SJCRH30 (cell line): ENCODE results near the gene GRB2. TPM values are rescaled to one million over a fixed set of nuclear protein-coding genes. Genes with fewer than 3 reads are reported as not detected.
A peak's percentile ranks its signal among the peaks of the same experiment; 100 is the strongest.
"Not testable (repeated sequence)": the region's sequence is repeated elsewhere in the genome, so short reads cannot be mapped to it uniquely, and the experiment has no call there.

ENCODE experiments used
- DNase-seq, 2 experiments: peaks; one replicate each; pipeline ENCODE4 v3.0.0-alpha.2; 2015 to 2020
- H3K27ac ChIP-seq: fragments of 250-450 bp; sonication (Bioruptor Pico); 2 replicates; pipeline ENCODE4 v1.5.1; 2020; ENCODE audit warnings: mild to moderate bottlenecking, moderate library complexity
- H3K27me3 ChIP-seq: fragments of 250-450 bp; sonication (Bioruptor Pico); 2 replicates; pipeline ENCODE4 v1.5.1; 2020; ENCODE audit warnings: mild to moderate bottlenecking, moderate library complexity
- H3K36me3 ChIP-seq: fragments of 250-450 bp; sonication (Bioruptor Pico); 2 replicates; pipeline ENCODE4 v1.5.1; 2020; ENCODE audit warnings: mild to moderate bottlenecking, moderate library complexity
- H3K4me1 ChIP-seq: fragments of 250-450 bp; sonication (Bioruptor Pico); 2 replicates; pipeline ENCODE4 v1.5.1; 2020; ENCODE audit warnings: mild to moderate bottlenecking, moderate library complexity
- H3K4me3 ChIP-seq: fragments of 250-450 bp; sonication (Bioruptor Pico); 2 replicates; pipeline ENCODE4 v1.5.1; 2020; ENCODE audit warnings: mild to moderate bottlenecking, moderate library complexity
- H3K9me3 ChIP-seq: fragments of 250-450 bp; sonication (Bioruptor Pico); replicated peaks from 2 replicates; pipeline ENCODE4 v1.5.1; 2020; ENCODE audit warnings: mild to moderate bottlenecking, moderate library complexity
- total RNA-seq: library from RNA; depleted of rRNA; stranded (reverse); fragments of >200 nt; shearing (Covaris generic); gene quantifications from 2 replicates; pipeline ENCODE4 v1.2.3, GENCODE V29; 2014

Gene GRB2
- total RNA-seq, 1 experiment from 2014 or later: 91.8 TPM

DNA sequence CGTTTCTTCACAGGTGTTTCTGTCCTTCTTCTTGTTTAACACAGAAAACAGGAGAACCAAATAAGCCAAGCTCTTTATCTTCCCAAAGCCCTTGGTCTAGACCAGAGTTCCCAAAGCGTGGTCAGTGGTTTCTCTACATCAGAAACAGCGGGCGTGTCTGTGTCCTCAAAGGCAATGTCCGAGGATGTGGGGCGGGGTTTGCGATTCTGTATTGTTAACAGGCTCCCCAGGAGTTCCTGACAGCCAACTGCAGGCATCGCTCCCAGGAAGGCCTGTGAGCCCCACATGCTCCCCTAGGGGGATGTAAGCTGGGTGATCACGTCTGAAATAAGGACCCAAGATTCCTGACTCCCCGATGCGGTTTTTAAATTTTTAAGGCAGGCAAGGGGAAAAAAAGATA, 87.8 kb downstream of the GRB2 start:
- Histone ChIP-seq H3K27ac (no peak overlapping the region), H3K4me3 (no peak overlapping the region), H3K4me1 (no peaks in the 10 kb centered on the region), H3K9me3 (no peaks in the 10 kb centered on the region), H3K36me3 (peaks cover 14% of the 10 kb centered on the region), H3K27me3 (no peaks in the 10 kb centered on the region)
- peak in 1 of 2 experiments; percentile 32 for DNase-seq

DNA sequence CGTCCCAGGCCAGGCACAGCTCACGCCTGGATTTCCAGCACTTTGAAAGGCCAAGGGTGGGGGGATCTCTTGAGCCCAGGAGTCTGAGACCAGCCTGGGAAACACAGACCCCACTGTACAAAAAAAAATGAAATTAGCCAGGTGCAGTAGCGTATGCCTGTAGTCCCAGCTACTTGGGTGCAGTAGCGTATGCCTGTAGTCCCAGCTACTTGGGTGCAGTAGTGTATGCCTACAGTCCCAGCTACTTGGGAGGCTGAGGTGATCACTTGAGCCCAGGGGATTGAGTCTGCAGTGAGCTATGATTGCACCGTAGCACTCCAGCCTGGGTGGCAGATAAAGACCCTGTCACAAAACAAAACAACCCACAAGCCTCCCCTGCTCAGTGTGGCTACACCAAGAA, 89.2 kb downstream of the GRB2 start:
- H3K4me3 ChIP-seq: no peak overlapping the region
- peaks cover 7% of the 10 kb centered on the region for H3K36me3 ChIP-seq
- no peak for DNase-seq
- H3K9me3 ChIP-seq: no peaks in the 10 kb centered on the region
- no peaks in the 10 kb centered on the region for H3K4me1 ChIP-seq
- H3K27me3 ChIP-seq: no peaks in the 10 kb centered on the region
- H3K27ac ChIP-seq: no peak overlapping the region

DNA sequence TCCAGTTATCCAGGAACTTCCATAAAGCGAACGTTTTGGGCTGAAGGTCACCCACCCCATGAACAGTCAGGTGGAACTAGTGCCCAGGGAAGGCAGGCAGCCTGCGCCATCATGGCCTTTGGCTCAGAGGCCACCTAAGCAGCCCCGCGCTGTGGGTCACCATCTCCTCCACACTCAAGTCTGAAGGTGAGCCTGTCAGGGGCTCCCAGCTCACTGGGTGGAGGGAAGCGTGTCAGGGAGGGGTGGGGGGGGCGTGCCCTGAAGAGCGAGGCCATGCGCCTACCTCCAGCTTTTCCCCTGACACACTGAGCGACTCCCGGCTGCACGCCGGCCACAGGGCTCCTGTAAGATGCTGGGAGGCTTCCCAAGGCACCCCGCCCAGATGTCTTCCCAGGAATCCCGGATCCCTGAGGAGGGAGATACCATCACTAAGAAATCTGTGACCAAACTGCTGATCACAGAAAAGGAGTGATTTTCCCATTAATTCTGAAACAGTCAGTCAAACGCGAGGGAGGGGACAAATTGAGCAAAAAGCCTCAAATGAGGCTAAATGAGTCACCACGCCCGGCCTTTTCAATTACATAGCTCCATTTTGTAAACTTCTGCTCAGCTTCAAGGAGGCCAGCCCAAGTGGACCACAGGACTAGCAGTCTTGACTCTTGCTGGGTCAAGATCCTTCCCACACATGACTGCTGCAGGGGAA, 89.8 kb downstream of the GRB2 start:
- Histone ChIP-seq H3K4me1 (no peaks in the 10 kb centered on the region), H3K36me3 (peaks cover 4% of the 10 kb centered on the region), H3K27ac (no peak overlapping the region), H3K27me3 (no peaks in the 10 kb centered on the region), H3K9me3 (no peaks in the 10 kb centered on the region), H3K4me3 (no peak overlapping the region)
- no peak for DNase-seq

DNA sequence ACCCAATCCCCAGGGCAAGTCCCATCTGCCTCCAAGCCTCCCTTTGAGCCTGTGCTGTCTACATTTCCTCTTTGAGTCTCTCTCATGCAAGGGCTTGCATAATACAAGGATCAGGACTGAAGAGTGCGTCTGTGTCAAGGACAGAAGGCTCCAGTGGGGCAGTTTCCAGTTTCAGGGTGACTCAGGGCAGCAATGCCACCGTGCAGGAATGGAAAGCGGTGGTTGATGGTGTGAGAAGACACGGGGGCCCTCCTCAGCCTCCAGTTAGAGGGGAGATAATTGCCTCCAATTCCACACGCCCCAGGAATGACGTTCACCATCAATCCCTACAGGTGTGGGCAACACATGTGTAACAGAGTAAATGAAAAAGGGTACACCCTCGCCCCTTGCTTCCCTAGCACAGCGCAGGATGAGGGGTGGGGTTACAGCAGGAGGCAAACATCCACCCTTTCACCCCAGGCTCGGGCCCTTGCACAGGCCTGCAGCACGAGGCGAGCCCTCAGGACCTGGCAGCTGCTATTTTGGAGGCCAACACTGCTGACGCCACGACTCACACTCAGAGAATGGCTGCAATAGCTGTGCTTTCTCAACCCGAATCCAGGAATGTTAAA, 91.4 kb downstream of the GRB2 start:
- peak; percentile 29 for DNase-seq
- no peaks in the 10 kb centered on the region for H3K27me3 ChIP-seq
- 0 out of 2 replicates have a peak, but pooled peaks cover 2% of the 10 kb centered on the region for H3K36me3 ChIP-seq
- no peak overlapping the region for H3K27ac ChIP-seq
- H3K4me3 ChIP-seq: no peak overlapping the region
- H3K9me3 ChIP-seq: no peaks in the 10 kb centered on the region
- no peaks in the 10 kb centered on the region for H3K4me1 ChIP-seq

DNA sequence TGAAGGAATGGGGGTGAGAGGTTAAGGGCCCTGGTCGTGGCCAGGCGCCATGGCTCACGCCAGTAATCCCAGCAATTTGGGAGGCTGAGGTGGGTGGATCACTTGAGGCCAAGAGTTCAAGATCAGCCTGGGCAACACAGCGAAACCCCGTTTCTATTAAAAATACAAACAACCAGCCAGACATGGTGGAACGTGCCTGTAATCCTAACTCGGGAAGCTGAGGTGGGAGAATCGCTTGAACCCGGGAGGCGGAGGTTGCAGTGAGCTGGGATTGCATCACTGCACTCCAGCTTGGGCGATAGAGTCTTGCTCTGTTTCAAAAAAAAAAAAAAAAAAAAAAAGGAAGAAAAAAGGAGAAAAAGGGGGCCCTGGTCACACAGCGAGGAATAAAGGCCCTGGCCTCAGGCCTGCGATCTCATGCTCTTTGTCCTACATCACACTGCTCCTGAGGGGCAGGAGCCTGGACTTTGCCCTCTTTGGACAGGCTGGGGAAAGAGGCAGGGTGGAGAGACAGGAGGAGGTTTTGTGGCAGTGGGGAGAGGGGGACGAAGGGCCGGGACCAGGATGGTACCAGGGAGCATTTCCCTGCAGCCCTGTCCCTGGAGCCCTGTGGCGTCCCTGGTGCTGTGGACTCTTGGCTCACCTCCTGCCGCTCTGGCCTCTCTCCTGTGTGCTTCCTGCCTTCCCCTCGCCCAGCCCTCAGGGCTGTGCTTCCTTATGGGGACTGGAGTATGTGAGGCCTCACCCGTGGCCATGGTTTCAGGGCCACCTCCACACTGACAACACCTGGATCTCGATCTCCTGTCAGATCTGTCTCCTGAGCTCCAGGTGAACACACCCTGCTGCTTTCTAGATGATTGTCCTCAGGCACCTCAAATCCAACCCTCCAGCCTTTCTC, 96.5 kb downstream of the GRB2 start:
- Histone ChIP-seq H3K27me3 (no peaks in the 10 kb centered on the region), H3K4me3 (no peak overlapping the region), H3K4me1 (no peaks in the 10 kb centered on the region), H3K9me3 (no peaks in the 10 kb centered on the region), H3K36me3 (no peaks in the 10 kb centered on the region), H3K27ac (no peak overlapping the region)
- no peak for DNase-seq

DNA sequence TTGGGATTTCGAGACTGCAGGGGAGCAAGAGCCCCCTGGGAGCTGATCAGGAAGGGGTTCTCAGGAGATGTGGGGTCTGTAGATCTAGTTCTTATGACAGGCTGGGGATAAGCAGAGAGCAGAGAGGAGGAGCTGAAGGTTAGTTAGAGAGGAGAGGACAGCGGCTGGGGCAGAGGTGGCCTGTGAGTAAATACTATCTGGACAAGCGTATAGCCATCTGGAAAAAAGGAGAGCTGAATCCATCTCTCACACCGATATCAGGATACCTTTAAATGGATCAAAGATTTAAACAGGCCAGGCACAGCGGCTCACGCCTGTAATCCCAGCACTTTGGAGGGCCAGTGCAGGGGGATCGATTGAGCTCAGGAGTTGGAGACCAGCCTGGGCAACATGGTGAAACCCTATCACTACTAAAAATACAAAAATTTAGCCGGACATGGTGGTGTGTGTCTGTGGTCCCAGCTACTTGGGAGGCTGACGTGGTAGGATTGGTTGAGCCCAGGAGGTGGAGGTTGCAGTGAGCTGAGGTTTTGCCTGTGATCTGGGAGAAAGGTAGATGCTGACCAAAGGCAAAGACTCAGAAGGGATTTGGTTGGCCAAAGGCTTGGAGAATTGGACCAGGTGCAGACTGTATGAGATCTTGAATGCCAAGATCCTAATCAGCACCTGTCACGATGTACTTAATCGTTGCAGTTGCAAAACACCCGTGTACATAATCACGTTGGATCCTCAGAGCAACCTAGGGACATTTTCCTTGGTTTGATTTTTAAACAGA, 97.3 kb downstream of the GRB2 start:
- Histone ChIP-seq H3K4me3 (no peak overlapping the region), H3K27me3 (no peaks in the 10 kb centered on the region), H3K36me3 (no peaks in the 10 kb centered on the region), H3K27ac (no peak overlapping the region), H3K4me1 (no peaks in the 10 kb centered on the region), H3K9me3 (no peaks in the 10 kb centered on the region)
- DNase-seq: no peak

DNA sequence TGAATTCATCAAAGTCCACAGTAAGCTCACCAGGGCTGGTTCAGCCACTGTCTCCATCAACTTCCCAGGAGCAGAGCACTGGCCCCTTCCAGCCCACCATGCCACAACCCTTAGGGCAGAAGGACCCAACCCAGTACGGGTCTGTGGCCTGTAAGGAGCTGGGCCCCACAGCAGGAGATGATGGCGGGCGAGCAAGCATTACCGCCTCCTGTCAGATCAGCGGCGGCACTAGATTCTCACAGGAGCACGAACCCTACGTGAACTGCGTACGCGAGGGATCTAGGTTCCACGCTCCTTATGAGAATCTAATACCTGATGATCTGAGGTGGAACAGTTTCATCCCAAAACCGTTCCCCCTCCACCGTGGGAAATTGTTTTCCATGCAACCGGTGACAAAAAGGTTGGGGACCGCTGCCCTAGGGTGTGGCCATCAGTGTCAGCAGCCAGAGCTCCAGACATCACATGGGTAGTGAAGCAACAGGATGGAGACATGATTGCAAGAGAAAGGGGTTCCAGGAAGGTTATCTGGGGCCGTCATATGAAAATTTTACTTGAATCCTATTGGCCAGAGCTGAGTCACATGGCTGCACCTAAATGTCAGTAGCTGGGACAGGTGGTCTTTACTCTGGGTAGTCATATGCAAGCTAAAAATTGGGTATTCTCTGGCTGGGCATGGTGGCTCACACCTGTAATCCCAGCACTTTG, 103.8 kb downstream of the GRB2 start:
- Histone ChIP-seq H3K27ac (no peak overlapping the region), H3K36me3 (no peaks in the 10 kb centered on the region), H3K4me1 (no peaks in the 10 kb centered on the region), H3K9me3 (no peaks in the 10 kb centered on the region), H3K27me3 (no peaks in the 10 kb centered on the region), H3K4me3 (no peak overlapping the region)
- no peak for DNase-seq

DNA sequence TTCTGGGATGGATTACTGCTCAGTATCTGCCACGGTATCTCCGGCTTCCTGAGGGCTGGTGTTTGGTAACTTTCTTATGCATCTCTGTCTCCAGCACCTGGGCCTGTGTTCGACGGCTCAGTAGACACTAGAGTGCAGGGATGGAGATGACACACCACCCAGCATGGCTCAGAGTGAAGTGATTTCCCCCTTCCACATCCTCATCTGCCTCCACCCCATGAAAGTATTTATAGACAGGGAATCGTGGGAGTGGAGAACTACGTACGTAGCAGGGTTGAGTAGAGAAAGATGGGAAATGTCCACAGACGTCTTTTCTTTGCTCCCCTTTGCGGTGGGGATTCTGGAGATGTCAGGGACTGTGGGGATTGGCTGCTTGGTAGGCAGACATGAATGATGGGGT, 104.4 kb downstream of the GRB2 start:
- Histone ChIP-seq H3K36me3 (no peaks in the 10 kb centered on the region), H3K27ac (no peak overlapping the region), H3K27me3 (no peaks in the 10 kb centered on the region), H3K4me1 (no peaks in the 10 kb centered on the region), H3K9me3 (no peaks in the 10 kb centered on the region), H3K4me3 (no peak overlapping the region)
- DNase-seq: no peak

DNA sequence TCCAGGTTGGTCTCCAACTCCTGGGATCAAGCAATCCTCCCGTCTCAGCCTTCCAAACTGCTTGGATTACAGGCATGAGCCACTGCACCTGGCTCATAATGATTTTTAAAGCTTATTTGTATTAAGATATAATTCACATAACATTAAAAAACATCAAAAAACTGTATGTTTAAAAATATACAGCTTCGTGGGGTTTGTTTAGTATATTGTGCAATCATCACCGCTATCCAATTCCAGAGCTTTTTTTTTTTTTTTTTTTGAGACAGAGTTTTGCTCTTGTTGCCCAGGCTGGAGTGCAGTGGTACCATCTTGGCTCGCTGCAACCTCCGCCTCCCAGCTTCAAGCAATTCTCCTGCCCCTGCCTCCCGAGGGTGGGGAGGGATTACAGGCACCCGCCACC, 105.2 kb downstream of the GRB2 start:
- H3K36me3 ChIP-seq: no peaks in the 10 kb centered on the region

DNA sequence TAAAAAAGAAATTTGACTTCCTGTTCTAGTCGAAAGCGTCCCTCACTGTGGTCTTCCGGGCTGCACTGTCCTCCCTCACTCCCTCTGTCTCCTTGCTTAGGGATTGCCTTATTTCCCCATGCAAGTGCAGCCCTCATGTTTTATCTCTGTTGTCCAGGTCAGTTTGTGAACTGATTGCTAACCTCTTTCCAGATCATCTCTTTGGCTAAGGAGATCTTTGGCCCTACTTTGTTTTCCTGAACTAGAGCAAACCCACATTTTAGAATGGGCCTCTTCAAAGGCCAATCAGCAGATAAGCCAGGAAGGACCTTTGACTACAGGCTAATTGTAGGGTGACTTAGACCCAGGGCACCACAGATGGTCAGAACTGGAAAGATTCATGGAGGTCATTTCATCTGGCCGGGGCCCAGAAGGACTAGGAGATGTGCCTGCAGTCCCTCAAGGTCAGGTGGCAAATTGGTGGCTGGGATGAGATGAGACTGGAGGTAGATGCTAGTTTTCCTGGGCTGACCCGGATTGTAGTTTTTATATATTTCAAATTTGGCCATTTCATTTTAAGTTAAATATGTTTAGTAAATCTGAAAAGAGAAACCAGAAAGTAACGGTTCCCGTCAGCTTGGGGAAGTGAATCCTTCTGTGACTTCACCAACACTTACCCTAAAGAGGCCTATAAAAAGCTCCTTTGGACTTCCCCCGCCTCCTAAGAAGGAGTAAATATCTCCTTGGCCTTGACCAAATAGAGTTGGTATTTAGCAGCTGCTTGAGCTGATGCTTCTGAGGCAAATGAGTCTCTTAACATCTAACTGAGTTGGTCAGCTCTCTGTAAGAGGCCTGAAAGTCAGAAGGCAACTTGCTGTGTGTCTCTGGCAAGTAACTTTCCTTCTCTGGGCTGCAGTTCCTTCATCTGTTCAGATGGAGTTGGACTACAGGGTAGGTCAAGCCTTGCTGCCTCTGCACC, 110.0 kb downstream of the GRB2 start:
- Histone ChIP-seq H3K27ac (no peak overlapping the region), H3K4me1 (no peaks in the 10 kb centered on the region), H3K9me3 (no peaks in the 10 kb centered on the region), H3K4me3 (no peak overlapping the region), H3K36me3 (no peaks in the 10 kb centered on the region), H3K27me3 (no peaks in the 10 kb centered on the region)
- no peak for DNase-seq

More for the DNA sequence above, 105.2 kb downstream of the GRB2 start:
- H3K27ac ChIP-seq: no peak overlapping the region
- H3K9me3 ChIP-seq: no peaks in the 10 kb centered on the region
- no peak for DNase-seq
- H3K4me1 ChIP-seq: no peaks in the 10 kb centered on the region
- H3K27me3 ChIP-seq: no peaks in the 10 kb centered on the region
- H3K4me3 ChIP-seq: no peak overlapping the region

DNA sequence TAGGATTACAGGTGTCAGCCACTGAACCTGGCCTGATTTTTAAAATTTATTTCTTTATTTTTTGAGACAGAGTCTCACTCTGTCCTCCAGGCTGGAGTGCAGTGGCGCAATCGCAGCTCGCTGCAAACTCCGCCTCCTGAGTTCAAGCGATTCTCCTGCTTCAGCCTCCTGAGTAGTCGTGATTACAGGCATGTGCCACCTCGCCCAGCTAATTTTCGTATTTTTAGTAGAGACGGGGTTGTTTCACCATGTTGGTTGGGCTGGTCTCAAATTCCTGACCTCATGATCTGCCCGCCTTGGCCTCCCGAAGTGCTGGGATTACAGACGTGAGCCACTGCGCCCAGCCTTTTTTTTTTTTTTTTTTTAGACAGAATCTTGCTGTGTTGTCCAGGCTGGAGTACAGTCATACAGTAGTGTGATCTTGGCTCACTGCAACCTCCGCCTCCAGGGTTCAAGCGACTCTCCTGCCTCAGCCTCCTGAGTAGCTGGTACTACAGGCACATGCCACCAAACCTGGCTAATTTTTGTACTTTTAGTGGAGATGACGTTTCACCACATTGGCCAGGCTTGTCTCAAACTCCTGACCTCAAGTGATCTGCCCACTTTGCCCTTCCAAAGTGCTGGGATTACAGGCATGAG, 112.5 kb downstream of the GRB2 start:
- not testable (repeated sequence) for H3K4me1 ChIP-seq, H3K9me3 ChIP-seq, DNase-seq, H3K36me3 ChIP-seq, H3K27me3 ChIP-seq, H3K4me3 ChIP-seq, H3K27ac ChIP-seq

DNA sequence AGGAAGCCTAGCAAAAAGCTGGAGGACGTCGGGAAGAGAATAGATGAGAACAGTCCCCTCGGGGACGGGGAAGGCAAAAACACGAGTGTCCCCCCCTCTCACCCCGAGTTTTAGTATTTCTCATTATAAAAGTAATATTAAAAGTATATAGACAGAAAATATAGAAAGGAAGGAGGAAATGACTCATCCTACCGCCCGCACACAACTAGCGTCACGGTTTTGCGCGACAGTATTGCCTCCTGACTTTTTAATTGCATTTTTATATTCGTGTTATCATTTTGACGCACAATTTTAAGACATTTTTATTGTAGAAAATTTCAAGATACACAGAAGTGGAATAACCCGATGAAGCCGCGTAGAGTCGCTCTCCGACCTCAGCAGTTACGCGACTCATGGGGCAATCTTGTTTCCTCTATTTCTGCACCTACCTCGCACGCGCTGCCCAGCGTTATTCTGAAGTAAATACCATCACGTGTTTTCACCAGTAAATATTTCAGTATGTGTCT, 115.6 kb downstream of the GRB2 start:
- Histone ChIP-seq H3K4me3 (peak overlapping the region; percentile 79), H3K4me1 (no peaks in the 10 kb centered on the region), H3K27ac (peak overlapping the region; percentile 15; the same call in 1 of the 2 replicates), H3K36me3 (no peaks in the 10 kb centered on the region), H3K27me3 (no peaks in the 10 kb centered on the region), H3K9me3 (no peaks in the 10 kb centered on the region)
- no peak for DNase-seq
